Measurements from ENCODE around the gene ESRRA.
A peak's percentile ranks its signal among the peaks of the same experiment; 100 is the strongest.
"Not testable (repeated sequence)": the region's sequence is repeated elsewhere in the genome, so short reads cannot be mapped to it uniquely, and the experiment has no call there.

The ESRRA gene

GRCh38 chr11:64312947-64313346 is 7.6 kb downstream of the ESRRA start:
- Histone ChIP-seq H3K27ac (no peak overlapping the region), H3K4me3 (no peak overlapping the region), H3K36me3 (ENCODE audit: insufficient read depth, low read length) (peaks cover 5% of the 10 kb centered on the region; the same call in 1 of the 2 replicates), H3K9me3 (ENCODE audit: low read depth, low read length) (no peaks in the 10 kb centered on the region), H3K9ac (ENCODE audit: insufficient read length) (no peak overlapping the region)
- no peak for DNase-seq (ENCODE audit: low read depth, low spot score)
- no peak; the same call in 1 of the 2 replicates for TF ChIP-seq POLR2AphosphoS5 (IDR thresholded peaks at IDR 0.05; ENCODE audit: borderline replicate concordance, low read depth, low read length)
- no peak for TF ChIP-seq EZH2 (IDR thresholded peaks at IDR 0.05)
- TF ChIP-seq FOXP2 (optimal IDR thresholded peaks at IDR 0.05; ENCODE audit: control extremely low read depth, extremely low read length, insufficient read depth), result no peak

GRCh38 chr11:64313491-64314145 is 8.3 kb downstream of the ESRRA start:
- H3K36me3 ChIP-seq (ENCODE audit: insufficient read depth, low read length), result peaks cover 5% of the 10 kb centered on the region; the same call in 1 of the 2 replicates
- no peak for DNase-seq (ENCODE audit: low read depth, low spot score)
- no peak for TF ChIP-seq EZH2 (IDR thresholded peaks at IDR 0.05)
- TF ChIP-seq POLR2AphosphoS5 (IDR thresholded peaks at IDR 0.05; ENCODE audit: borderline replicate concordance, low read depth, low read length), result no peak
- no peak for TF ChIP-seq FOXP2 (optimal IDR thresholded peaks at IDR 0.05; ENCODE audit: control extremely low read depth, extremely low read length, insufficient read depth)
- no peak overlapping the region for H3K4me3 ChIP-seq
- no peak overlapping the region for H3K27ac ChIP-seq
- no peak overlapping the region for H3K9ac ChIP-seq (ENCODE audit: insufficient read length)
- H3K9me3 ChIP-seq (ENCODE audit: low read depth, low read length), result no peaks in the 10 kb centered on the region

- H3K9me3 ChIP-seq (ENCODE audit: low read depth, low read length), result no peaks in the 10 kb centered on the region
- no peak overlapping the region for H3K9ac ChIP-seq (ENCODE audit: insufficient read length)
- H3K27ac ChIP-seq, result no peak overlapping the region
- peaks cover 5% of the 10 kb centered on the region; the same call in 1 of the 2 replicates for H3K36me3 ChIP-seq (ENCODE audit: insufficient read depth, low read length)
- H3K4me3 ChIP-seq, result no peak overlapping the region
- DNase-seq (ENCODE audit: low read depth, low spot score), result no peak
- no peak for TF ChIP-seq EZH2 (IDR thresholded peaks at IDR 0.05)
- no peak for TF ChIP-seq FOXP2 (optimal IDR thresholded peaks at IDR 0.05; ENCODE audit: control extremely low read depth, extremely low read length, insufficient read depth)
- TF ChIP-seq POLR2AphosphoS5 (IDR thresholded peaks at IDR 0.05; ENCODE audit: borderline replicate concordance, low read depth, low read length), result no peak
These were observed 9.0 kb downstream of the ESRRA start for GRCh38 chr11:64314146-64314804.

GRCh38 chr11:64314805-64315561 is 9.7 kb downstream of the ESRRA start:
- Histone ChIP-seq H3K9me3 (ENCODE audit: low read depth, low read length) (no peaks in the 10 kb centered on the region), H3K9ac (ENCODE audit: insufficient read length) (no peak overlapping the region), H3K27ac (no peak overlapping the region), H3K4me3 (no peak overlapping the region), H3K36me3 (ENCODE audit: insufficient read depth, low read length) (peaks cover 5% of the 10 kb centered on the region; the same call in 1 of the 2 replicates)
- no peak for TF ChIP-seq FOXP2 (optimal IDR thresholded peaks at IDR 0.05; ENCODE audit: control extremely low read depth, extremely low read length, insufficient read depth)
- no peak for TF ChIP-seq EZH2 (IDR thresholded peaks at IDR 0.05)
- no peak for TF ChIP-seq POLR2AphosphoS5 (IDR thresholded peaks at IDR 0.05; ENCODE audit: borderline replicate concordance, low read depth, low read length)
- DNase-seq (ENCODE audit: low read depth, low spot score), result no peak

GRCh38 chr11:64315667-64316526 is 10.6 kb downstream of the ESRRA start:
- TF ChIP-seq POLR2AphosphoS5 (IDR thresholded peaks at IDR 0.05; ENCODE audit: borderline replicate concordance, low read depth, low read length), result peak; percentile 10; the same call in 1 of the 2 replicates
- H3K27ac ChIP-seq, result peak overlapping the region; percentile 100; the same call in 1 of the 2 replicates
- H3K9me3 ChIP-seq (ENCODE audit: low read depth, low read length); H3K36me3 ChIP-seq (ENCODE audit: insufficient read depth, low read length); DNase-seq (ENCODE audit: low read depth, low spot score): not testable (repeated sequence)
- H3K9ac ChIP-seq (ENCODE audit: insufficient read length), result peak overlapping the region; percentile 97
- H3K4me3 ChIP-seq, result peak overlapping the region; percentile 96

- peak overlapping the region; percentile 96 for H3K4me3 ChIP-seq
These were observed 11.5 kb downstream of the ESRRA start for GRCh38 chr11:64316672-64317324.

GRCh38 chr11:64317325-64317960 is 12.1 kb downstream of the ESRRA start, which contains the start of gene TRMT112:
TRMT112 (minus strand) TSS chr11:64317559; CDS start chr11:64317526, 33 bp downstream.
- peak; percentile 92 for DNase-seq (ENCODE audit: low read depth, low spot score)
- TF ChIP-seq POLR2AphosphoS5 (IDR thresholded peaks at IDR 0.05; ENCODE audit: borderline replicate concordance, low read depth, low read length) (peak; percentile 92), FOXP2 (optimal IDR thresholded peaks at IDR 0.05; ENCODE audit: control extremely low read depth, extremely low read length, insufficient read depth) (no peak), EZH2 (IDR thresholded peaks at IDR 0.05) (no peak)
- Histone ChIP-seq H3K9ac (ENCODE audit: insufficient read length) (peak within 1 kb of the TSS; percentile 97), H3K27ac (peak within 1 kb of the TSS; percentile 100), H3K4me3 (peak within 1 kb of the TSS; percentile 96), H3K36me3 (ENCODE audit: insufficient read depth, low read length) (peaks cover 5% of the 10 kb centered on the region; the same call in 1 of the 2 replicates), H3K9me3 (ENCODE audit: low read depth, low read length) (no peaks in the 10 kb centered on the region)

More at GRCh38 chr11:64316672-64317324, 11.5 kb downstream of the ESRRA start:
- Histone ChIP-seq H3K9ac (ENCODE audit: insufficient read length) (peak overlapping the region; percentile 97), H3K27ac (peak overlapping the region; percentile 100), H3K36me3 (ENCODE audit: insufficient read depth, low read length) (peaks cover 5% of the 10 kb centered on the region; the same call in 1 of the 2 replicates), H3K9me3 (ENCODE audit: low read depth, low read length) (no peaks in the 10 kb centered on the region)
- TF ChIP-seq FOXP2 (optimal IDR thresholded peaks at IDR 0.05; ENCODE audit: control extremely low read depth, extremely low read length, insufficient read depth) (no peak), POLR2AphosphoS5 (IDR thresholded peaks at IDR 0.05; ENCODE audit: borderline replicate concordance, low read depth, low read length) (no peak), EZH2 (IDR thresholded peaks at IDR 0.05) (no peak)
- no peak for DNase-seq (ENCODE audit: low read depth, low spot score)
